ENCODE results near the gene ARHGEF16. TPM values are rescaled to one million over a fixed set of nuclear protein-coding genes. Genes with fewer than 3 reads are reported as not detected.

The ARHGEF16 gene
- total RNA-seq, 1 donor from 2014 or later, result 20.3 TPM

GRCh38 chr1:3524556-3525203 is 70.2 kb downstream of the ARHGEF16 start:
- H3K36me3 Mint-ChIP-seq, result no peaks in the 10 kb centered on the region
- H3K4me3 Mint-ChIP-seq, result no peak overlapping the region
- no peak for DNase-seq (ENCODE audit: low spot score in 2 of 2, unreplicated experiment in 2 of 2)
- H3K4me1 Mint-ChIP-seq, result no peaks in the 10 kb centered on the region
- H3K9me3 Mint-ChIP-seq, result no peaks in the 10 kb centered on the region
- H3K27ac Mint-ChIP-seq, result no peak overlapping the region
- no peaks in the 10 kb centered on the region for H3K27me3 Mint-ChIP-seq (ENCODE audit: low read depth)
- TF ChIP-seq CTCF (IDR thresholded peaks at IDR 0.05; ENCODE audit: unreplicated experiment), result no peak

- Mint-ChIP-seq H3K36me3 (no peaks in the 10 kb centered on the region), H3K27ac (no peak overlapping the region), H3K4me1 (peaks cover 8% of the 10 kb centered on the region), H3K4me3 (no peak overlapping the region), H3K9me3 (no peaks in the 10 kb centered on the region), H3K27me3 (ENCODE audit: low read depth) (no peaks in the 10 kb centered on the region)
- DNase-seq (ENCODE audit: low spot score in 2 of 2, unreplicated experiment in 2 of 2), result no peak
- TF ChIP-seq CTCF (IDR thresholded peaks at IDR 0.05; ENCODE audit: unreplicated experiment), result no peak
Observed at GRCh38 chr1:3525551-3526482, 71.4 kb downstream of the ARHGEF16 start.

- Mint-ChIP-seq H3K4me1 (peaks cover 18% of the 10 kb centered on the region), H3K36me3 (no peaks in the 10 kb centered on the region), H3K27me3 (ENCODE audit: low read depth) (no peaks in the 10 kb centered on the region), H3K27ac (no peak overlapping the region), H3K9me3 (no peaks in the 10 kb centered on the region), H3K4me3 (no peak overlapping the region)
- TF ChIP-seq CTCF (IDR thresholded peaks at IDR 0.05; ENCODE audit: unreplicated experiment), result no peak
- DNase-seq (ENCODE audit: low spot score in 2 of 2, unreplicated experiment in 2 of 2), result no peak
Observed at GRCh38 chr1:3527774-3528173, 73.3 kb downstream of the ARHGEF16 start.

GRCh38 chr1:3529099-3529729 is 74.7 kb downstream of the ARHGEF16 start:
- Mint-ChIP-seq H3K4me1 (peaks cover 22% of the 10 kb centered on the region), H3K27me3 (ENCODE audit: low read depth) (no peaks in the 10 kb centered on the region), H3K27ac (no peak overlapping the region), H3K9me3 (no peaks in the 10 kb centered on the region), H3K36me3 (no peaks in the 10 kb centered on the region), H3K4me3 (no peak overlapping the region)
- TF ChIP-seq CTCF (IDR thresholded peaks at IDR 0.05; ENCODE audit: unreplicated experiment), result no peak
- DNase-seq (ENCODE audit: low spot score in 2 of 2, unreplicated experiment in 2 of 2), result no peak

GRCh38 chr1:3530086-3530925 is 75.8 kb downstream of the ARHGEF16 start:
- H3K4me3 Mint-ChIP-seq, result peak overlapping the region; percentile 67
- DNase-seq (ENCODE audit: low spot score in 2 of 2, unreplicated experiment in 2 of 2), result no peak
- no peak overlapping the region for H3K27ac Mint-ChIP-seq
- H3K36me3 Mint-ChIP-seq, result no peaks in the 10 kb centered on the region
- TF ChIP-seq CTCF (IDR thresholded peaks at IDR 0.05; ENCODE audit: unreplicated experiment), result no peak
- no peaks in the 10 kb centered on the region for H3K27me3 Mint-ChIP-seq (ENCODE audit: low read depth)
- H3K9me3 Mint-ChIP-seq, result no peaks in the 10 kb centered on the region
- H3K4me1 Mint-ChIP-seq, result peaks cover 22% of the 10 kb centered on the region
